AG04449 (cell line): ENCODE measurements around the gene MAP1LC3A.
"Not testable (repeated sequence)": the region's sequence is repeated elsewhere in the genome, so short reads cannot be mapped to it uniquely, and the experiment has no call there.

Source experiments
- CTCF ChIA-PET: fragments of 350-600 bp; formaldehyde crosslinking; extraction: SDS; loops from one replicate; lab custom pipeline; 2021; ENCODE audit warnings: antibody characterized with exemption; lab: Yijun Ruan, JAX
- POLR2A ChIA-PET: fragments of 400-600, 350-600 bp; formaldehyde crosslinking; extraction: SDS; loops from one replicate; lab custom pipeline; 2020; ENCODE audit warnings: antibody characterized with exemption, inconsistent platforms; lab: Yijun Ruan, JAX
- DNase-seq: peaks from one replicate; pipeline ENCODE4 v3.0.0-alpha.2; 2010; ENCODE audit warnings: low read depth, low spot score
- H3K4me3 ChIP-seq: 2 replicates; pipeline ENCODE4 v1.5.1; 2011; ENCODE audit warnings: low read depth, mild to moderate bottlenecking, control low read depth, low read length
- TF ChIP-seq, protein P1 (sequence below): IDR thresholded peaks from one replicate; pipeline ENCODE4 v1.5.1; 2011; ENCODE audit warnings: mild to moderate bottlenecking, moderate library complexity, low read length, control low read depth, inconsistent platforms; ENCODE audit not compliant: insufficient read depth; ENCODE audit errors: missing control alignments

MAP1LC3A gene

DNA sequence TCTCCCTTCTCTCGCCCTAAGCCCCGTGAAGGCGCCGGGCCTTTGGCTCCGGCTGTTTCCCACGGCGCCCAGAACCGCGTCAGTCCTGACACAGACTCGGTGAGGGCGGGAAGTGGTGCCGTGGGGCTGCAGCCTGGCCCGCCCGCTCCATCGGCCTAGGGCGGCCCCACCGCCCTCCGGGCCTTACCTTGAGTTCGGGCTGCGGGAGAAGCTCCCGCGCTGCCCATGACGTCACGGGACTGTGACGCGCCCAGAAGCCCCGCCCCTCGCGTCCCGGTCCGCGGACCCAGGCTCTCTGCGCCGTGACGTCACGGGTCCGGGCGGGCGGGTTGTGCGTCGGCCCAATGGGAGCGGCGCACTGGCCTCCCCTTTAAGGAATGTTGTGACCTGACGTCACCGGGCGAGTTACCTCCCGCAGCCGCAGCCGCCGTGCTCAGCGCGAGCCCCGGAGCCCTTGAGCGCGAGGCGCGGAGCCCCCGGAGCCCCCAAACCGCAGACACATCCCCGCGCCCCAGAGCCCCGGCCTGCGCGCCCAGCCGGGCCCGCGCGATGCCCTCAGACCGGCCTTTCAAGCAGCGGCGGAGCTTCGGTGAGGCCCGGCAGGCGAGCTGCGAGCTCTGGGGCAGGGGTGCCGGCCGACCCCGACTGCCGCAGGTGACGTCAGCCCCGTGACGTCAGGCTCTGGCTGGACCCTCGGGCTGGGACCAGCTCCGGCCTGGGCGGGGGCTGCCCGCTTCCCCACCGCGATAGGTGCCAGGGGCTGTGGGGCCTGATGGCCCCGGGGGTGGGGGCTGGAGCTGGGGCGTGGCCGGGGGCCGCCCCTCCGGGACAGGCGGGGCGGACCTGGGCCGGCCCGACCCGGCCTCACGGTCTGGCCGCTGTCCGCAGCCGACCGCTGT is at the start of gene MAP1LC3A:
TSS of gene MAP1LC3A (plus strand) at position 399 of the 899 bp plus-strand sequence. CDS start at position 550, 151 bp downstream.
- ChIA-PET CTCF (interaction anchor here (0.7 to 3.9 kb wide), 6 partner anchors 18 to 246 kb away, joined by 3 to 25 read pairs (median 6); no protein-coding TSS in a partner anchor), POLR2A (interaction anchor here (1.1 to 1.2 kb wide), 2 partner anchors 13 to 145 kb away, joined by 3 to 5 read pairs; partner anchors contain the start of gene TP53INP2)
- peak; percentile 69 for DNase-seq

DNA sequence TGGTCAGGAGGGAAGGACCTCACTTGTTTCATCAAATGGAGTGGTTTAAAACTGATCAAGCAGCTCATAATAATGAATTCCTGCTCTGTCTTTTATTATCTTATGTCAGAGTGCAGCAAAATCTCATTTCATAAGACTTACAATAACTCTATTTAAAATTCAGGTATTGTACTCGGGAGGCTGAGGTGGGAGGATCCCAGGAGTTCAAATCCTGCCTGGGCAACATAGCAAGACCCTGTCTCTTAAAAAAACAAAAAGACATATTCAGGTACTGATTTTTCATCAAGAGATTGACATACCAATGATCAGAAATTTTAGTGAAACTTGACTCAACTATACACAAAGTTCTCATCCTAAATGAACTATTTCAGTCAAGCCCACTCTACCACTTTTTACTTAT is 47.9 kb upstream of the MAP1LC3A start:
- DNase-seq = no peak
- H3K4me3 ChIP-seq = no peak overlapping the region
- TF ChIP-seq, protein P1, sequence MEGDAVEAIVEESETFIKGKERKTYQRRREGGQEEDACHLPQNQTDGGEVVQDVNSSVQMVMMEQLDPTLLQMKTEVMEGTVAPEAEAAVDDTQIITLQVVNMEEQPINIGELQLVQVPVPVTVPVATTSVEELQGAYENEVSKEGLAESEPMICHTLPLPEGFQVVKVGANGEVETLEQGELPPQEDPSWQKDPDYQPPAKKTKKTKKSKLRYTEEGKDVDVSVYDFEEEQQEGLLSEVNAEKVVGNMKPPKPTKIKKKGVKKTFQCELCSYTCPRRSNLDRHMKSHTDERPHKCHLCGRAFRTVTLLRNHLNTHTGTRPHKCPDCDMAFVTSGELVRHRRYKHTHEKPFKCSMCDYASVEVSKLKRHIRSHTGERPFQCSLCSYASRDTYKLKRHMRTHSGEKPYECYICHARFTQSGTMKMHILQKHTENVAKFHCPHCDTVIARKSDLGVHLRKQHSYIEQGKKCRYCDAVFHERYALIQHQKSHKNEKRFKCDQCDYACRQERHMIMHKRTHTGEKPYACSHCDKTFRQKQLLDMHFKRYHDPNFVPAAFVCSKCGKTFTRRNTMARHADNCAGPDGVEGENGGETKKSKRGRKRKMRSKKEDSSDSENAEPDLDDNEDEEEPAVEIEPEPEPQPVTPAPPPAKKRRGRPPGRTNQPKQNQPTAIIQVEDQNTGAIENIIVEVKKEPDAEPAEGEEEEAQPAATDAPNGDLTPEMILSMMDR = no peak
- ChIA-PET CTCF (interaction anchor here (0.7 to 2.1 kb wide), 3 partner anchors 11 to 196 kb away, joined by 3 to 10 read pairs (median 3); no protein-coding TSS in a partner anchor), POLR2A (no interaction called here)

More for the DNA sequence above, at the start of gene MAP1LC3A:
- peak within 1 kb of the TSS; percentile 71 for H3K4me3 ChIP-seq
- TF ChIP-seq, protein P1 = no peak

DNA sequence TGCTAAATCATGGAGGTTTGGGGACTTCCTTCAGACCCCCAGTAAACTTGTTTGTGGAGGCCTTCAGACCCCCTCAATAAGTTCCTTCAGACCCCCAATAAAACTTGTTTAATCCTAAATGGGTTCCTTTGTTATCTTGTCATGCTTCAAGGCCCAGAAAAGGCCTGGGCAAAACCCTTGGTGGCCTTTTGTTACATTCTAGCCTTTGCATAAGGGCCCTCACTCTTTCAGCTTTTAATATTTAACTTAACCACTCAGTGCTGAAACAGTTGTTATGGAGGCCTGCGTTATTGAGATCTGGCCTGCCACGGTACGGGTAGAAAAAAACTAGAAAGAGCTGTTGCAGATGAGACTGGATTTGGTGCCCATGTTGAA is 46.6 kb upstream of the MAP1LC3A start:
- DNase-seq = no peak
- ChIA-PET CTCF (interaction anchor here (0.6 to 2.1 kb wide), 4 partner anchors 10 to 209 kb away, joined by 3 to 7 read pairs (median 3); partner anchors contain the start of gene AHCY), POLR2A (no interaction called here)
- H3K4me3 ChIP-seq = no peak overlapping the region
- TF ChIP-seq, protein P1 = no peak

DNA sequence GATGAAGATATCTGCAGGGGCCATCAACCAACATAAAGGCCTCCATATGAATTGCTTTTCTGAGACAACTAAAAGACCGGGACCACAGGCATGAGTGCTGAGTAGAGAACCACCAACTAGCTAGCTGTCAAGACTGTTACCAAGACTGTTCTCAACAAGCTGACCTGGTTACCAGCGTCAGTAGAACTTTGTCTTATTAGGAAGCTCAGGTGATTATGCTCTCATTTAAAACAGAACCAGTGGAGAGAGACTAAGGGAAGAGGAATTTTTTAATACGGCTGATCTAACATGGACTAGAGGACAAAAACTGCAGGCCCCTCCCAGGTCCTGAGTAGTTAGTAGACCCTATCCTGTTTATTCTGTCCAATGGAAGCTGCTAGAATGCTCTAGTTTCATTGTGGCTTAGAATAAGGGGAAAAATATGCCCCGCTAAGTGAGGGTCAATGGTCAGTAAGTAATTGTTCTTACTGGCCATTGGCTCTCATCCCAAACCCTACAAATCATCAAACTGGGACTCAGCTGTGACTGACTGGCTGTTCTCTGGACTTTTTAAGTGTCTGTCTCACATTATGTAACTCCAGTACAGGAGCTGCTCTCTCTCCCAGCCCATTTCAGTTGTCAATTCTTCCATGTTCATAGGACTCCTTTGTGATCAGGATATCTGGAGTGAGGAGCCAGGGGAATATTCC is 46.1 kb upstream of the MAP1LC3A start:
- CTCF ChIA-PET = interaction anchor here (0.6 to 2.1 kb wide), 3 partner anchors 11 to 209 kb away, joined by 3 to 7 read pairs (median 3); partner anchors contain the start of gene AHCY
- POLR2A ChIA-PET = no interaction called here
- TF ChIP-seq, protein P1 = no peak
- DNase-seq = no peak
- H3K4me3 ChIP-seq = no peak overlapping the region

DNA sequence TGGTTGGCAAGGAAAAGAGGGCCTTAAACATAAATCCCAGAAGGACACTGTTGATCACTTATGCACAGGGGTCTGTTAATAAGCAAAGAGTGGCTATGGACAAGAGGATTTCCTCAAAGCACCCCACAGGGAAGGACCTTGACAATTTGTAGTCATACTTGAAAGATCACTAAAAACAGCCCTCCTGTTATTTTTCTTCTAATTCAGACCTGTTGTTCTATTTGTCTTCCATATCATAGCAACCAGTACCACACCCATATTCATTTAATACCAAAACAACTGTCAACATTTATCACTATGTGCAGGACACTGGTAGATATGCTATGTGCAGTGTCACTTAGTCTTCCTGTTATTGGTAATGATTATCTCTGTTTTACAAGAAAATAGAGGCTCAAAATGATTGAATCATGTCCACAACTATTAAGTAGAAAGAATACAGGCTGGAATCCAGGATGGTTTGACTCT is 45.5 kb upstream of the MAP1LC3A start:
- H3K4me3 ChIP-seq = no peak overlapping the region
- TF ChIP-seq, protein P1 = no peak
- DNase-seq = no peak
- ChIA-PET CTCF (interaction anchor here (0.8 to 2.1 kb wide), 3 partner anchors 10 to 200 kb away, joined by 3 to 7 read pairs (median 3); no protein-coding TSS in a partner anchor), POLR2A (no interaction called here)

DNA sequence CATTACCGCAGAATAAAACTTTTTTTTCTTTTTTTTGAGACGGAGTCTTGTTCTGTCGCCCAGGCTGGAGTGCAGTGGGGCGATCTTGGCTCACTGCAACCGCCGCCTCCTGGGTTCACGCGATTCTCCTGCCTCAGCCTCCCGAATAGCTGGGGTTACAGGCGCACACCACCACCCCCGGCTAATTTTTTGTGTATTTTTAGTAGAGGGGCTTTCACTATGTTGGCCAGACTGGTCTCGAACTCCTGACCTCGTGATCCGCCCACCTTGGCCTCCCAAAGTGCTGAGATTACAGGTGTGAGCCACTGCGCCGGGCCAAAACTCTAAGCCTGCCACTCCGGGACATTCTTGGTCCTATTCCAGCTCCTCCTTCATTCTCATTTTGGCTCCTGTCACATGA is 44.5 kb upstream of the MAP1LC3A start:
- POLR2A ChIA-PET = interaction anchor here (0.5 kb wide), 1 partner anchor 335 kb away, joined by 3 read pairs; no protein-coding TSS in a partner anchor
- not testable (repeated sequence) for DNase-seq, H3K4me3 ChIP-seq
- CTCF ChIA-PET = interaction anchor here (1.6 to 4.0 kb wide), 2 partner anchors 22 to 201 kb away, joined by 3 to 67 read pairs; no protein-coding TSS in a partner anchor
